K562 (cell line): ENCODE measurements around the gene LTBP4. TPM values are rescaled to one million over a fixed set of nuclear protein-coding genes. Genes with fewer than 3 reads are reported as not detected.

Source experiments
- ATAC-seq: fragments of 200-7000 bp; cut with Tn5 transposase; 3 replicates; pipeline ENCODE4 v1.9.1; 2020; ENCODE audit warnings: moderate library complexity
- BruUV-seq: library from RNA; stranded (reverse); fragments of 400-500 nt; replicated peaks from 2 replicates; lab custom pipeline; 2021; lab: Mats Ljungman, UMichigan
- CTCF ChIA-PET: fragments of 300-600 bp; formaldehyde crosslinking; extraction: SDS; loops from one replicate; lab custom pipeline; 2021; ENCODE audit warnings: low intra/inter-chr PET ratio; lab: Yijun Ruan, JAX
- POLR2A ChIA-PET: fragments of 300-600, 350-650 bp; sonication (Branson Sonifier 250); formaldehyde crosslinking; extraction: SDS; loops from one replicate; lab custom pipeline; 2021; ENCODE audit warnings: antibody characterized with exemption, inconsistent platforms; lab: Yijun Ruan, JAX
- DNase-seq, 4 experiments: peaks; one replicate each; pipeline versions ENCODE4 v3.0.0 to v3.0.0-alpha.2; 2011 to 2018; ENCODE audit warnings: low spot score in 3 of 4, mixed read lengths in 3 of 4; ENCODE audit errors: extremely low read depth in 1 of 4
- FAIRE-seq: peaks from 2 replicates; lab custom pipeline; 2011; peaks lifted over from hg19 to GRCh38; lab: Jason Lieb, UNC
- H2AFZ ChIP-seq: 2 replicates; pipeline ENCODE4 v1.6.0; 2011; ENCODE audit warnings: low read depth, low read length, control low read depth, inconsistent platforms
- H3K27ac ChIP-seq: fragments of 200-600 bp; 3 replicates; pipeline ENCODE4 v1.8.0; 2011; ENCODE audit warnings: low read depth, mild to moderate bottlenecking, control low read depth, inconsistent platforms, low read length, moderate library complexity, mixed read lengths; ENCODE audit errors: extremely low read depth
- H3K27me3 ChIP-seq, 2 experiments: fragments of 300-600 bp in 1 of 2; 2 replicates in 1 of 2; 3 replicates in 1 of 2; pipeline versions ENCODE4 v1.6.0 to v1.8.0; 2011; ENCODE audit warnings: inconsistent platforms in 2 of 2, low read length in 2 of 2, mild to moderate bottlenecking in 1 of 2, mixed read lengths in 1 of 2, moderate library complexity in 1 of 2; ENCODE audit not compliant: control insufficient read depth in 2 of 2, insufficient read depth in 2 of 2
- H3K36me3 ChIP-seq: fragments of 300-600 bp; 3 replicates; pipeline ENCODE4 v1.8.0; 2011; ENCODE audit warnings: mild to moderate bottlenecking, low read length, inconsistent platforms; ENCODE audit not compliant: control insufficient read depth, insufficient read depth
- H3K4me1 ChIP-seq, 2 experiments: fragments of 200-600 bp in 1 of 2; replicated peaks in 1 of 2; 2 replicates in 1 of 2; 3 replicates in 1 of 2; pipeline versions ENCODE4 v1.5.1 to v1.8.0; 2011; ENCODE audit warnings: inconsistent platforms in 2 of 2, low read length in 2 of 2, mild to moderate bottlenecking in 1 of 2, mixed read lengths in 1 of 2, moderate library complexity in 1 of 2; ENCODE audit not compliant: control insufficient read depth in 2 of 2, insufficient read depth in 2 of 2
- H3K4me2 ChIP-seq: 2 replicates; pipeline ENCODE4 v1.6.1; 2011; ENCODE audit warnings: low read length, control low read depth, inconsistent platforms, mixed read lengths; ENCODE audit not compliant: insufficient read depth
- H3K4me3 ChIP-seq: fragments of 200-600 bp; sonication (generic), shearing (Covaris generic); 2 replicates; pipeline ENCODE4 v1.5.1; 2016; ENCODE audit warnings: control low read depth, inconsistent platforms
- H3K79me2 ChIP-seq: fragments of 200-600 bp; 3 replicates; pipeline ENCODE4 v1.8.0; 2011; ENCODE audit warnings: low read length, inconsistent platforms; ENCODE audit not compliant: control insufficient read depth, insufficient read depth
- H3K9ac ChIP-seq, 2 experiments: 2 replicates each; pipeline versions ENCODE4 v1.6.0 to v1.6.1; 2011; ENCODE audit warnings: low read depth in 2 of 2, low read length in 2 of 2, control low read depth in 1 of 2, inconsistent platforms in 1 of 2, mild to moderate bottlenecking in 1 of 2, mixed read lengths in 1 of 2; ENCODE audit not compliant: insufficient read depth in 1 of 2
- H3K9me1 ChIP-seq: one replicate; pipeline ENCODE4 v1.6.0; 2011; ENCODE audit warnings: inconsistent platforms, mild to moderate bottlenecking, low read length, moderate library complexity; ENCODE audit not compliant: control insufficient read depth, insufficient read depth
- H3K9me3 ChIP-seq: replicated peaks from 2 replicates; pipeline ENCODE4 v1.5.1; 2011; ENCODE audit warnings: low read depth, low read length, inconsistent platforms; ENCODE audit not compliant: control insufficient read depth, insufficient read depth
- H4K20me1 ChIP-seq: replicated peaks from 2 replicates; pipeline ENCODE4 v1.6.1; 2011; ENCODE audit warnings: low read length, inconsistent platforms, mixed read lengths; ENCODE audit not compliant: control insufficient read depth, insufficient read depth
- ARID2 ChIP-seq: fragments of 450-650 bp; IDR thresholded peaks from 2 replicates; pipeline ENCODE4 v1.6.1; 2017; ENCODE audit warnings: antibody characterized with exemption, mild to moderate bottlenecking
- CEBPB ChIP-seq: fragments of 450-650 bp; IDR thresholded peaks from 2 replicates; pipeline ENCODE4 v1.6.1; 2016; ENCODE audit warnings: missing genetic modification characterization, missing compliant biosample characterization
- ERF ChIP-seq: fragments of 450-650 bp; formaldehyde crosslinking; IDR thresholded peaks from 2 replicates; pipeline ENCODE4 v1.4.0; 2020; ENCODE audit warnings: mild to moderate bottlenecking, mixed read lengths
- GATAD2B ChIP-seq: fragments of 450-650 bp; IDR thresholded peaks from 2 replicates; pipeline ENCODE4 v1.6.1; 2017; ENCODE audit warnings: mild to moderate bottlenecking, borderline replicate concordance
- NKRF ChIP-seq: fragments of 450-650 bp; IDR thresholded peaks from 2 replicates; pipeline ENCODE4 v1.6.1; 2016; ENCODE audit warnings: borderline replicate concordance
- TAF1 ChIP-seq: IDR thresholded peaks from 2 replicates; pipeline ENCODE4 v1.6.1; 2011; ENCODE audit warnings: mild to moderate bottlenecking, low read length, moderate library complexity; ENCODE audit not compliant: insufficient read depth, control insufficient read depth, severe bottlenecking; ENCODE audit errors: extremely low read depth
- TCF7L2 ChIP-seq: fragments of 150-350 bp; IDR thresholded peaks from 2 replicates; pipeline ENCODE4 v1.6.1; 2016; ENCODE audit warnings: low read depth, mild to moderate bottlenecking, low read length, moderate library complexity
- TFAM ChIP-seq: fragments of 250-450 bp; sonication (Bioruptor Pico); conservative IDR thresholded peaks from 2 replicates; pipeline ENCODE4 v1.5.0; 2021; ENCODE audit warnings: mild to moderate bottlenecking, moderate library complexity
- TOE1 ChIP-seq, 2 experiments: fragments of 450-650 bp in 1 of 2; sonication (generic) in 1 of 2; formaldehyde crosslinking in 1 of 2; IDR thresholded peaks; 2 replicates each; pipeline versions ENCODE4 v1.7.1 to v1.8.0; 2016 to 2022; ENCODE audit warnings: borderline replicate concordance in 2 of 2, mild to moderate bottlenecking in 2 of 2, antibody characterized with exemption in 1 of 2, inconsistent platforms in 1 of 2, low read depth in 1 of 2, missing genetic modification reagents in 1 of 2, moderate library complexity in 1 of 2
- ZBTB11 ChIP-seq, 3 experiments: fragments of 200-800 bp in 1 of 3; fragments of 250-450 bp in 1 of 3; fragments of 450-650 bp in 1 of 3; sonication (Bioruptor Pico) in 1 of 3; sonication (Bioruptor generic) in 1 of 3; formaldehyde crosslinking in 1 of 3; IDR thresholded peaks; 2 replicates each; pipeline versions ENCODE4 v1.6.1 to v1.8.0; 2016 to 2022; ENCODE audit warnings: mild to moderate bottlenecking in 2 of 3, missing genetic modification characterization in 2 of 3, missing compliant biosample characterization in 1 of 3, moderate library complexity in 1 of 3
- ZNF75A ChIP-seq: fragments of 450-650 bp; formaldehyde crosslinking; IDR thresholded peaks from 2 replicates; pipeline ENCODE4 v1.4.0; 2020; ENCODE audit warnings: mild to moderate bottlenecking
- WGBS: fragments of 100-300 bp; shearing (Covaris generic); methylation state at CpG from one replicate; pipeline ENCODE4 v1.1.6; 2016; ENCODE audit warnings: low coverage, mixed read lengths; ENCODE audit not compliant: insufficient coverage; ENCODE audit errors: missing lambda C conversion rate; 5-methylcytosine and 5-hydroxymethylcytosine counted together
- in situ Hi-C: fragments of 300-500 bp; cut with MboI; formaldehyde crosslinking; loops from 4 replicates; pipeline ENCODE4 v1.15.0; 2018; ENCODE audit warnings: inconsistent platforms, mixed read lengths
- intact Hi-C: fragments of 100-400 bp; cut with micrococcal nuclease; formaldehyde crosslinking; loops from 2 replicates; pipeline ENCODE4 v1.14.2; 2022
- polyA plus RNA-seq, 8 experiments: library from polyadenylated mRNA; depleted of rRNA in 4 of 8; stranded (reverse) in 5 of 8; unstranded in 3 of 8; fragments of >200 nt; fragmentation: Nextera tagmentation in 2 of 8; fragmentation: Illumina TruSeq in 1 of 8; extraction: Ambion mirVana in 2 of 8; extraction: Trizol in 1 of 8; gene quantifications; 2 replicates each; pipeline versions ENCODE4 v1.2.1 to v1.2.3, GENCODE V29; 2011 to 2014; ENCODE audit warnings: inconsistent platforms in 1 of 8, missing spikeins in 1 of 8
- total RNA-seq, 7 experiments: library from RNA; depleted of rRNA in 6 of 7; stranded (reverse); fragments of >200 nt in 6 of 7; fragmentation: Illumina TruSeq in 2 of 7; extraction: Trizol in 2 of 7; gene quantifications; 2 replicates each; pipeline versions ENCODE4 v1.2.1 to v1.2.3, GENCODE V29; 2011 to 2021; ENCODE audit warnings: low replicate concordance in 1 of 7

LTBP4 gene
- total and polyA plus RNA-seq, 9 of the 15 experiments (the other 6 are each of a cell fraction or from before 2014, with no cell fraction given): 0.35 to 160 (median 31.6) TPM

GRCh38 chr19:40571005-40571318, 30.2 kb upstream of the LTBP4 start (continued):
- TF ChIP-seq ZBTB11 (CRISPR knock-in tag; IDR thresholded peaks at IDR 0.05) (no peak), TFAM (CRISPR knock-in tag) (no peak)

- Histone ChIP-seq H4K20me1 (no peaks in the 10 kb centered on the region), H3K36me3 (no peaks in the 10 kb centered on the region), H3K4me2 (no peak overlapping the region), H3K4me3 (no peak overlapping the region), H3K27ac (no peak overlapping the region), H3K9me1 (no peaks in the 10 kb centered on the region), H3K27me3 (peaks cover 6 to 10% of the 10 kb centered on the region in 2 experiments; a peak in 4 of 5 replicates), H3K79me2 (peaks cover under 1% of the 10 kb centered on the region; the same call in 2 of the 3 replicates), H2AFZ (no peak overlapping the region), H3K9me3 (no peaks in the 10 kb centered on the region), H3K4me1 (peaks cover 4 to 34% of the 10 kb centered on the region in 2 experiments), H3K9ac (no peak overlapping the region)
- WGBS: 44% methylated on average over 10 of the region's 10 CpGs
- in situ Hi-C loops: no loop called here
- ChIA-PET CTCF (no interaction called here), POLR2A (no interaction called here)
- no TSS peak for BruUV-seq
- FAIRE-seq: no peak
- intact Hi-C loops: no loop called here
- ATAC-seq: no peak
- DNase-seq: no peak
- TF ChIP-seq NKRF (no peak), ERF (CRISPR knock-in tag) (no peak), TOE1 (IDR thresholded peaks at IDR 0.05; ENCODE audit: borderline replicate concordance) (no peak), TOE1 (CRISPR knock-in tag; IDR thresholded peaks at IDR 0.05; ENCODE audit: borderline replicate concordance, low read depth) (no peak), TAF1 (no peak), GATAD2B (no peak), ARID2 (no peak), CEBPB (tag) (no peak), TCF7L2 (no peak), ZNF75A (CRISPR knock-in tag) (no peak)
Observed at GRCh38 chr19:40571831-40572495, 29.2 kb upstream of the LTBP4 start.
